ENCODE results near the gene DHRS13.

DNA sequence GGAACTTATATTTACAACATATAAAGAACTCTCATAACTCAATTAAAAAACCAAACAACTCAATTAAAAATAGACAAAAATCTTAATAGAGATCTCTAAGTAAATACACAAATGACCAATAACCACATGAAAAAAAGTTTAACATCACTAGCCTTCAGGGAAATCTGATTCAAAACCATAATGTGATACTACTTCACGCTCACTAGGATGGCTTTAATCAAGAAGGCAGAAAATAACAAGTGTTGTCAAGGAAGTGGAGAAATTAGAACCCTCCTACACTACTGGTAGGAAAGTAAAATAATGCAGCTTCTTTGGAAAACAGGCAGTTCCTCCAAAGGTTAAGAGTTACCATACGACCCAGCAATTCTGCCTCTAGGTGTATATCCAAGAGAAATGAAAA lies 40.0 kb upstream of the DHRS13 start:
- no peak for TF ChIP-seq STAT1 (conservative IDR thresholded peaks at IDR 0.05)
- no peak for TF ChIP-seq ZBTB11 (CRISPR knock-in tag; IDR thresholded peaks at IDR 0.05)

Data from GM12878 (cell line).